Right lobe of liver (tissue), 4 donors: Measurements from ENCODE around the gene MDFIC2.

Experiments
- CTCF ChIP-seq, 4 donors: fragments of 200-600 bp in 3 of 4; fragments of 450-650 bp in 1 of 4; IDR thresholded peaks; one replicate each; pipeline versions ENCODE4 v1.5.1 to v1.8.0; 2016 to 2022; ENCODE audit warnings: antibody characterized with exemption in 4 of 4, mild to moderate bottlenecking in 2 of 4
- POLR2A ChIP-seq: fragments of 450-650 bp; IDR thresholded peaks from one replicate; pipeline ENCODE4 v1.6.1; 2017; ENCODE audit warnings: antibody characterized with exemption, mild to moderate bottlenecking
- donor health status: DM: no; HTN: no; CAD: no.
- donor health status: DM: no; HTN: no; CAD: no.
- donor health status: DM: no; HTN: yes; CAD: no.

DNA sequence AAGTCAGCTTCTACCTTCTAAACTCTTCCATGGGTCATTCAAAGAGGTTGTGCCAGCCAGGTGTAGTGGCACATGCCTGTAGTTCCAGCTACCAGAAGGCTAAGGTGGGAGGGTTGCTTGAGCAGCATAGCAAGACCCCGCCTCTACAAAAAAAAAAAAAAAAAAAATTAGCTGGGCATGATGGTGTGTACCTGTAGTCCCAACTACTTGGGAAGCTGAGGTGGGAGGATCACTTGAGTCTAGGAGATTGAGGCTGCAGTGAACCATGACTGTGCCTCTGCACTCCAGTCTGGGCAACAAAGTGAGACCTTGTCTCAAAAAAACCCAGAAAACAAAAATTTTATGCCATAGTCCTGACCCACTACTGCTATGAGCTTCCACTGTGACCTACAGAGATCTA, 126.8 kb downstream of the MDFIC2 start:
- TF ChIP-seq CTCF (IDR thresholded peaks at IDR 0.05) (no peak), POLR2A (no peak)
